ENCODE results near the gene SLC22A1. TPM values are rescaled to one million over a fixed set of nuclear protein-coding genes. Genes with fewer than 3 reads are reported as not detected.
"Not testable (repeated sequence)": the region's sequence is repeated elsewhere in the genome, so short reads cannot be mapped to it uniquely, and the experiment has no call there.

Gene SLC22A1
- polyA plus RNA-seq, 1 of the 3 experiments (the other 2 are of a cell fraction) = 0.20 TPM

- TF ChIP-seq RXRA (IDR thresholded peaks at IDR 0.05; ENCODE audit: borderline replicate concordance, low read depth) (no peak), CHD2 (IDR thresholded peaks at IDR 0.05; ENCODE audit: low read length, partially characterized antibody) (no peak), PBX3 (IDR thresholded peaks at IDR 0.05) (no peak), GABPA (IDR thresholded peaks at IDR 0.05; ENCODE audit: low read depth) (no peak), FOSL2 (IDR thresholded peaks at IDR 0.05; ENCODE audit: borderline replicate concordance, low read depth) (no peak), RAD21 (IDR thresholded peaks at IDR 0.05; ENCODE audit: low read length) (no peak), TEAD4 (IDR thresholded peaks at IDR 0.05; ENCODE audit: borderline replicate concordance, insufficient read depth) (no peak)
- TF ChIP-seq, protein P1, sequence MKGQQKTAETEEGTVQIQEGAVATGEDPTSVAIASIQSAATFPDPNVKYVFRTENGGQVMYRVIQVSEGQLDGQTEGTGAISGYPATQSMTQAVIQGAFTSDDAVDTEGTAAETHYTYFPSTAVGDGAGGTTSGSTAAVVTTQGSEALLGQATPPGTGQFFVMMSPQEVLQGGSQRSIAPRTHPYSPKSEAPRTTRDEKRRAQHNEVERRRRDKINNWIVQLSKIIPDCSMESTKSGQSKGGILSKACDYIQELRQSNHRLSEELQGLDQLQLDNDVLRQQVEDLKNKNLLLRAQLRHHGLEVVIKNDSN (IDR thresholded peaks at IDR 0.05; ENCODE audit: borderline replicate concordance, low read depth) = no peak
- TF ChIP-seq, protein P2, sequence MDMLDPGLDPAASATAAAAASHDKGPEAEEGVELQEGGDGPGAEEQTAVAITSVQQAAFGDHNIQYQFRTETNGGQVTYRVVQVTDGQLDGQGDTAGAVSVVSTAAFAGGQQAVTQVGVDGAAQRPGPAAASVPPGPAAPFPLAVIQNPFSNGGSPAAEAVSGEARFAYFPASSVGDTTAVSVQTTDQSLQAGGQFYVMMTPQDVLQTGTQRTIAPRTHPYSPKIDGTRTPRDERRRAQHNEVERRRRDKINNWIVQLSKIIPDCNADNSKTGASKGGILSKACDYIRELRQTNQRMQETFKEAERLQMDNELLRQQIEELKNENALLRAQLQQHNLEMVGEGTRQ (IDR thresholded peaks at IDR 0.05; ENCODE audit: borderline replicate concordance, low read depth, low read length) = no peak
These were observed 11.2 kb downstream of the SLC22A1 start (continued) for GRCh38 chr6:160132776-160133338.

DNA sequence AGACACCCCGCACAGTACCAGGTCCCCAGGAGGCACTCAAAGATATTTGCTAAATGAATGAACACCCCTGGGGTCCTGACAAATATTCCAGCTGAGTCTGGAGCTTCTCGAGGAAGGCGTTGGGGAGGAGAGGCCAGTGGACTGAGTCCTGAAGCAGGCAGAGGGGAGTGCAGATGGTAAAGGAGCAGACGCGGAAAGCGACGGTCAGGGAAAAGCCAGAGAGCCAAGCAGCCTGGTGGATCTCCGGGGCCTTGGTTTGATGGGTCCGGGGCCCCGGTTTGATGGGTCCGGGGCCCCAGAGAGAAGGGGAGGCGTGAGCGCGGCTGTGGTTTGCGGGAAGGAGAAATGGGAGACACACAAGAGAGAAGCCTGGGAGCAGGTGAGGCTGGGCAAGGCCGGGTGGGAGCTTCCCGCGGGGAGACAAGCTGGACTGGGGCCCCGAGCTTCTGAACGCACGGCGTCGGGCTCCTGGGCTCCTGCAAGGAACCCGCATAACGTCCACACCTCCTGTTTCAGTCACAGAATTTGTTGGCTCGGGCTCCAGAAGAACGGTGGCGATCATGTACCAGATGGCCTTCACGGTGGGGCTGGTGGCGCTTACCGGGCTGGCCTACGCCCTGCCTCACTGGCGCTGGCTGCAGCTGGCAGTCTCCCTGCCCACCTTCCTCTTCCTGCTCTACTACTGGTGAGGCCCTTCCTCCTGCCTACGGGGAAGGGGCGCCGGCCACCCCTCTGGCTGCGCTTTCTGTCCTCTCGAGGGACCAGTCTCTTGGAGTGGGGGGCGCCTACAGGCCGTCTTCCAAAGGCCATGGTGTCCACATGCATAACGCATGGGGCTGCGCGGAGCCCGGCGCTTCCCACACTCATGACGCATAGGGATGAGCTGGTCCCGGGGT lies 12.1 kb downstream of the SLC22A1 start:
- H4K20me1 ChIP-seq (ENCODE audit: insufficient read depth) = no peaks in the 10 kb centered on the region
- H3K9me3 ChIP-seq = no peaks in the 10 kb centered on the region
- no peak overlapping the region for H2AFZ ChIP-seq (ENCODE audit: low read depth)
- no peaks in the 10 kb centered on the region for H3K36me3 ChIP-seq (replicated peaks in 1 of 2; ENCODE audit: control insufficient read depth in 1 of 2, insufficient read depth in 2 of 2, low read length in 1 of 2)
- DNase-seq = no peak
- H3K79me2 ChIP-seq (ENCODE audit: insufficient read depth) = no peaks in the 10 kb centered on the region
- no peaks in the 10 kb centered on the region for H3F3A ChIP-seq (replicated peaks; ENCODE audit: insufficient read depth)
- CTCF ChIA-PET = interaction anchor here (1.0 kb wide), 1 partner anchor 322 kb away, joined by 4 read pairs; no protein-coding TSS in a partner anchor
- H3K9ac ChIP-seq = no peak overlapping the region
- H3K4me1 ChIP-seq (ENCODE audit: control insufficient read depth in 1 of 2, insufficient read depth in 2 of 2, low read depth in 1 of 2, low read length in 1 of 2) = no peaks in the 10 kb centered on the region; a peak in 1 of 4 replicates
- no peak overlapping the region for H3K4me3 ChIP-seq (ENCODE audit: low read depth in 2 of 2, low read length in 1 of 2)
- no peaks in the 10 kb centered on the region for H3K9me2 ChIP-seq
- H3K4me2 ChIP-seq = no peak overlapping the region
- no peaks in the 10 kb centered on the region for H3K27me3 ChIP-seq (ENCODE audit: insufficient read depth)
- POLR2A ChIA-PET = no interaction called here
- no peak for TF ChIP-seq GABPA (IDR thresholded peaks at IDR 0.05; ENCODE audit: low read depth)
- no peak for TF ChIP-seq MXI1 (IDR thresholded peaks at IDR 0.05; ENCODE audit: low read depth, low read length)
- no peak for TF ChIP-seq JUND (IDR thresholded peaks at IDR 0.05)
- no peak for TF ChIP-seq SIN3A (IDR thresholded peaks at IDR 0.05; ENCODE audit: borderline replicate concordance, low read depth, low read length)
- no peak for TF ChIP-seq NRF1 (IDR thresholded peaks at IDR 0.05; ENCODE audit: low read depth, low read length)
- TF ChIP-seq CHD2 (IDR thresholded peaks at IDR 0.05; ENCODE audit: low read length, partially characterized antibody) = no peak
- 85% methylated on average over 33 of the region's 47 CpGs for WGBS (ENCODE audit: low lambda C conversion rate)
- H3K27ac ChIP-seq (ENCODE audit: low read depth in 2 of 2, low read length in 1 of 2) = no peak overlapping the region

GRCh38 chr6:160134337-160134751 lies 12.7 kb downstream of the SLC22A1 start:
- H4K20me1 ChIP-seq (ENCODE audit: insufficient read depth); H3F3A ChIP-seq (replicated peaks; ENCODE audit: insufficient read depth); H3K27me3 ChIP-seq (ENCODE audit: insufficient read depth); H3K79me2 ChIP-seq (ENCODE audit: insufficient read depth); H3K4me1 ChIP-seq (ENCODE audit: control insufficient read depth in 1 of 2, insufficient read depth in 2 of 2, low read depth in 1 of 2, low read length in 1 of 2); H3K36me3 ChIP-seq (replicated peaks in 1 of 2; ENCODE audit: control insufficient read depth in 1 of 2, insufficient read depth in 2 of 2, low read length in 1 of 2); H3K9me3 ChIP-seq; H3K27ac ChIP-seq (ENCODE audit: low read depth in 2 of 2, low read length in 1 of 2); H3K9me2 ChIP-seq; DNase-seq; POLR2A ChIA-PET; H3K9ac ChIP-seq; H3K4me3 ChIP-seq (ENCODE audit: low read depth in 2 of 2, low read length in 1 of 2); H3K4me2 ChIP-seq; H2AFZ ChIP-seq (ENCODE audit: low read depth): not testable (repeated sequence)
- WGBS (ENCODE audit: low lambda C conversion rate) = 0% methylated on average over 1 of the region's 20 CpGs
- CTCF ChIA-PET = interaction anchor here (1.0 kb wide), 1 partner anchor 321 kb away, joined by 4 read pairs; no protein-coding TSS in a partner anchor
